SK-N-MC (cell line): Measurements from ENCODE around the gene TRIM37.

Source experiments
- EZH2 ChIP-seq: fragments of 200-600 bp; sonication (generic); IDR thresholded peaks from one replicate; pipeline ENCODE4 v1.6.1; 2017; ENCODE audit warnings: antibody characterized with exemption
- POLR2AphosphoS5 ChIP-seq: IDR thresholded peaks from 2 replicates; pipeline ENCODE4 v1.6.1; 2012; ENCODE audit warnings: mild to moderate bottlenecking, low read depth, low read length, borderline replicate concordance

- no peak for TF ChIP-seq POLR2AphosphoS5
- no peak for TF ChIP-seq EZH2
Measured at GRCh38 chr17:58991718-58992331, 114.9 kb downstream of the TRIM37 start.
